OCI-LY7 (cell line): ENCODE data around the gene TCEAL7. TPM values are rescaled to one million over a fixed set of nuclear protein-coding genes. Genes with fewer than 3 reads are reported as not detected.
"Not testable (repeated sequence)": the region's sequence is repeated elsewhere in the genome, so short reads cannot be mapped to it uniquely, and the experiment has no call there.

Experiments used
- Bru-seq: library from RNA; stranded (reverse); fragments of 400-500 nt; gene quantifications from one replicate; lab custom pipeline; 2021; lab: Mats Ljungman, UMichigan
- BruChase-seq, 2 experiments: library from RNA; stranded (reverse); fragments of 400-500 nt; gene quantifications; one replicate each; lab custom pipeline; 2021; lab: Mats Ljungman, UMichigan
- BruUV-seq: library from RNA; stranded (reverse); fragments of 400-500 nt; replicated peaks from 2 replicates; lab custom pipeline; 2021; lab: Mats Ljungman, UMichigan
- CTCF ChIA-PET: fragments of 300-600 bp; sonication (Branson Sonifier 250); formaldehyde crosslinking; loops from one replicate; lab custom pipeline; 2022; ENCODE audit warnings: antibody characterized with exemption; ENCODE audit not compliant: unreplicated experiment; lab: Charles Lee
- POLR2A ChIA-PET: fragments of 300-600 bp; sonication (Branson Sonifier 250); formaldehyde crosslinking; loops from one replicate; lab custom pipeline; 2022; ENCODE audit warnings: antibody characterized with exemption; lab: Charles Lee
- DNase-seq: peaks from one replicate; pipeline ENCODE4 v3.0.0-alpha.2; 2015; ENCODE audit warnings: low spot score
- H2AFZ ChIP-seq: fragments of 200-600 bp; sonication (generic), shearing (Covaris generic); 2 replicates; pipeline ENCODE4 v1.6.1; 2014; ENCODE audit warnings: mild to moderate bottlenecking, antibody characterized with exemption, low read length, moderate library complexity
- H3K27ac ChIP-seq: fragments of 200-600 bp; sonication (generic); 2 replicates; pipeline ENCODE4 v1.5.1; 2014; ENCODE audit warnings: mixed run types, low read depth, mild to moderate bottlenecking, moderate library complexity, low read length, inconsistent platforms; ENCODE audit not compliant: poor library complexity, severe bottlenecking
- H3K36me3 ChIP-seq: fragments of 200-600 bp; sonication (generic); 2 replicates; pipeline ENCODE4 v1.6.1; 2014; ENCODE audit warnings: mild to moderate bottlenecking, antibody characterized with exemption, low read length, moderate library complexity, mixed read lengths; ENCODE audit not compliant: insufficient read depth
- H3K4me1 ChIP-seq: fragments of 200-600 bp; sonication (generic); 2 replicates; pipeline ENCODE4 v1.5.1; 2014; ENCODE audit warnings: mild to moderate bottlenecking, low read length; ENCODE audit not compliant: insufficient read depth, poor library complexity, severe bottlenecking
- H3K4me2 ChIP-seq: fragments of 200-600 bp; sonication (generic); 2 replicates; pipeline ENCODE4 v1.6.1; 2014; ENCODE audit warnings: mild to moderate bottlenecking, low read length
- H3K4me3 ChIP-seq: fragments of 200-600 bp; sonication (generic); 2 replicates; pipeline ENCODE4 v1.5.1; 2014; ENCODE audit warnings: mild to moderate bottlenecking, low read depth, low read length; ENCODE audit not compliant: poor library complexity, severe bottlenecking
- H3K79me2 ChIP-seq: fragments of 200-600 bp; sonication (generic); 2 replicates; pipeline ENCODE4 v1.6.1; 2016; ENCODE audit warnings: low read depth, mild to moderate bottlenecking, low read length, moderate library complexity, mixed read lengths; ENCODE audit not compliant: insufficient read depth
- H3K9me2 ChIP-seq: fragments of 200-600 bp; sonication (generic); 2 replicates; pipeline ENCODE4 v1.6.1; 2016; ENCODE audit warnings: mild to moderate bottlenecking, low read length, mixed read lengths; ENCODE audit not compliant: insufficient read depth
- H3K9me3 ChIP-seq: fragments of 200-600 bp; sonication (generic); 2 replicates; pipeline ENCODE4 v1.6.1; 2014; ENCODE audit warnings: mild to moderate bottlenecking, mixed run types, low read length, mixed read lengths
- H4K20me1 ChIP-seq: fragments of 200-600 bp; sonication (generic); 2 replicates; pipeline ENCODE4 v1.6.1; 2014; ENCODE audit warnings: mild to moderate bottlenecking, antibody characterized with exemption, low read length, moderate library complexity, mixed read lengths; ENCODE audit not compliant: insufficient read depth
- CTCF ChIP-seq: fragments of 200-600 bp; sonication (generic); conservative IDR thresholded peaks from 2 replicates; pipeline ENCODE4 v1.5.1; 2014; ENCODE audit warnings: mild to moderate bottlenecking, antibody characterized with exemption, low read length, moderate library complexity, mixed read lengths
- EZH2phosphoT487 ChIP-seq: fragments of 200-600 bp; sonication (generic); IDR thresholded peaks from 2 replicates; pipeline ENCODE4 v1.6.1; 2018; ENCODE audit warnings: low read depth, borderline replicate concordance, mild to moderate bottlenecking, mixed run types, antibody characterized with exemption, low read length, moderate library complexity, mixed read lengths
- intact Hi-C: fragments of 100-400 bp; cut with micrococcal nuclease; formaldehyde crosslinking; loops from one replicate; pipeline ENCODE4 v1.10.0; 2022; ENCODE audit not compliant: unreplicated experiment
- long read RNA-seq: library from polyadenylated mRNA; stranded (forward); transcript quantifications from one replicate; pipeline ENCODE4 v2.0.0, GENCODE V29; 2022
- total RNA-seq, 2 experiments: library from RNA; depleted of rRNA in 1 of 2; stranded (reverse); fragments of >200 nt in 1 of 2; shearing (Covaris generic) in 1 of 2; gene quantifications; 2 replicates each; pipeline ENCODE4 v1.2.3, GENCODE V29; 2014 to 2022

Gene TCEAL7
- total RNA-seq (2014; rRNA removed; shearing (Covaris generic)), result not detected in 2 replicates
- total RNA-seq (2022), result not detected in 2 replicates
- not detected for Bru-seq, nascent RNA
- not detected for BruChase-seq, experiment 1, labeled RNA remaining after a 6-hour chase
- not detected for BruChase-seq, experiment 2, labeled RNA remaining after a 2-hour chase
- long read RNA-seq, result 0 reads

GRCh38 chrX:103329991-103330390 is at the start of gene TCEAL7:
Gene TCEAL7, plus strand, starts transcription at chrX:103330239. Its CDS starts 1,165 bp downstream, at chrX:103331404.
- BruUV-seq, result no TSS peak
- no peaks in the 10 kb centered on the region for H3K79me2 ChIP-seq
- POLR2A ChIA-PET, result no interaction called here

GRCh38 chrX:103293118-103293517 is 36.9 kb upstream of the TCEAL7 start:
- intact Hi-C loops, result no loop called here
- Histone ChIP-seq H3K36me3 (no peaks in the 10 kb centered on the region), H3K4me2 (no peak overlapping the region), H3K9me3 (no peaks in the 10 kb centered on the region), H3K79me2 (no peaks in the 10 kb centered on the region), H3K4me3 (no peak overlapping the region), H3K4me1 (no peaks in the 10 kb centered on the region), H2AFZ (no peak overlapping the region), H3K27ac (no peak overlapping the region), H4K20me1 (no peaks in the 10 kb centered on the region), H3K9me2 (no peaks in the 10 kb centered on the region)
- POLR2A ChIA-PET, result no interaction called here
- TF ChIP-seq CTCF, result no peak
- no peak for TF ChIP-seq EZH2phosphoT487
- no peak for DNase-seq
- CTCF ChIA-PET, result no interaction called here
- BruUV-seq, result no TSS peak

More at GRCh38 chrX:103329991-103330390, at the start of gene TCEAL7:
- CTCF ChIA-PET, result no interaction called here
- no peak within 1 kb of the TSS for H3K4me3 ChIP-seq
- TF ChIP-seq CTCF (no peak), EZH2phosphoT487 (no peak)
- H2AFZ ChIP-seq, result no peak within 1 kb of the TSS
- H3K27ac ChIP-seq, result no peak within 1 kb of the TSS
- H3K4me2 ChIP-seq, result no peak within 1 kb of the TSS
- no peaks in the 10 kb centered on the region for H3K9me2 ChIP-seq
- DNase-seq, result no peak
- intact Hi-C loops, result no loop called here
- H3K36me3 ChIP-seq, result no peaks in the 10 kb centered on the region
- H4K20me1 ChIP-seq, result no peaks in the 10 kb centered on the region
- H3K9me3 ChIP-seq, result no peaks in the 10 kb centered on the region
- H3K4me1 ChIP-seq, result no peaks in the 10 kb centered on the region

DNA sequence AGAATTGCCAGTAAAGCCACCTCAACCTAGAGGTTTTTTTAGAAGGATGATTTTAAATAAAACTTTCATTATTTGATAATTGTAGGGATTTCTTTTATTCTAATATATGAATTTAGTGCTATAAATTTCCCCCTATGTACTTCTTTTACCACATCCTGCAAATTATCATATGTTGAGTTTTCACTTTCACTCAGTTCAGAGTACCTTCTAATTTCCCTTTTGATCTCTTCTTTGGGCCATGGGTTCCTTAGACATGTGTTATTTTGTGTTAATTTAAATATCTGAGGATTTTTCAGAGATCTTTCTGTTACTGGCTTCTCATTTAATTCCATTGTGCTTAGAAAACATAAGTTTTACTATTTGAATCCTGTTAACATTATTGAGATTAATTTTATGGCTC is 25.3 kb upstream of the TCEAL7 start:
- H3K9me3 ChIP-seq, result no peaks in the 10 kb centered on the region
- no peak overlapping the region for H3K4me3 ChIP-seq
- CTCF ChIA-PET, result no interaction called here
- no peaks in the 10 kb centered on the region for H4K20me1 ChIP-seq
- TF ChIP-seq CTCF, result no peak
- TF ChIP-seq EZH2phosphoT487, result no peak
- H2AFZ ChIP-seq, result no peak overlapping the region
- no peak overlapping the region for H3K4me2 ChIP-seq
- intact Hi-C loops, result no loop called here
- H3K36me3 ChIP-seq, result no peaks in the 10 kb centered on the region
- no peak for DNase-seq
- no TSS peak for BruUV-seq
- POLR2A ChIA-PET, result no interaction called here
- H3K27ac ChIP-seq, result no peak overlapping the region
- no peaks in the 10 kb centered on the region for H3K79me2 ChIP-seq
- H3K4me1 ChIP-seq, result no peaks in the 10 kb centered on the region
- H3K9me2 ChIP-seq, result no peaks in the 10 kb centered on the region

DNA sequence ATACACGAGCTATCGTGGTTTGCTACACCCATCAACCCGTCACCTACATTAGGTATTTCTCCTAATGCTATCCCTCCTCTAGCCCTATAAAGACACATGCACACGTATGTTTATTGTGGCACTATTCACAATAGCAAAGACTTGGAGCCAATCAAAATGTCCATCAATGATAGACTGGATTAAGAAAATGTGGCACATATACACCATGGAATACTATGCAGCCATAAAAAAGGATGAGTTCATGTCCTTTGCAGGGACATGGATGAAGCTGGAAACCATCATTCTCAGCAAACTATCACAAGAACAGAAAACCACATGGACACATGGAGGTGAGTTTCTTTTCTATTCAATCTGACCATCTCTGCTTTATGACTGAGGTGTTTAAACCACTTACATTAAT is 24.4 kb upstream of the TCEAL7 start:
- BruUV-seq, H3K79me2 ChIP-seq, POLR2A ChIA-PET, DNase-seq, H3K4me2 ChIP-seq, H3K9me3 ChIP-seq, H4K20me1 ChIP-seq, H3K4me1 ChIP-seq, CTCF ChIA-PET, intact Hi-C loops, H3K4me3 ChIP-seq, H3K27ac ChIP-seq, H3K9me2 ChIP-seq, H2AFZ ChIP-seq, H3K36me3 ChIP-seq: not testable (repeated sequence)
